ENCODE measurements around the gene DUSP8. TPM values are rescaled to one million over a fixed set of nuclear protein-coding genes. Genes with fewer than 3 reads are reported as not detected.
"Not testable (repeated sequence)": the region's sequence is repeated elsewhere in the genome, so short reads cannot be mapped to it uniquely, and the experiment has no call there.

Gene DUSP8
- total RNA-seq, 1 donor from 2014 or later, result 0.52 TPM

- not testable (repeated sequence) for H3K36me3 ChIP-seq (ENCODE audit: control insufficient read depth in 3 of 3, insufficient read depth in 3 of 3, low read length in 3 of 3); H3K9me3 ChIP-seq (ENCODE audit: control insufficient read depth in 3 of 3, low read length in 3 of 3); H3K27ac ChIP-seq (ENCODE audit: low read depth, low read length); H3K4me3 ChIP-seq (ENCODE audit: low read length in 3 of 3); H3K9ac ChIP-seq (ENCODE audit: low read depth in 1 of 3, low read length in 3 of 3); H3K27me3 ChIP-seq (ENCODE audit: control insufficient read depth in 3 of 3, insufficient read depth in 3 of 3, low read length in 3 of 3)
- H3K4me1 ChIP-seq (ENCODE audit: control insufficient read depth in 3 of 3, insufficient read depth in 3 of 3, low read length in 3 of 3), result peaks cover 51 to 70% (median 65%) of the 10 kb centered on the region in 3 donors
Measured at GRCh38 chr11:1512531-1513258, 59.4 kb downstream of the DUSP8 start.

GRCh38 chr11:1511937-1512496 lies 60.1 kb downstream of the DUSP8 start:
- H3K4me3 ChIP-seq (ENCODE audit: low read length in 3 of 3), result no peak overlapping the region
- no peak overlapping the region for H3K27ac ChIP-seq (ENCODE audit: low read depth, low read length)
- H3K9me3 ChIP-seq (ENCODE audit: control insufficient read depth in 3 of 3, low read length in 3 of 3), result no peaks in the 10 kb centered on the region
- peaks cover 54 to 70% (median 67%) of the 10 kb centered on the region in 3 donors for H3K4me1 ChIP-seq (ENCODE audit: control insufficient read depth in 3 of 3, insufficient read depth in 3 of 3, low read length in 3 of 3)
- H3K27me3 ChIP-seq (ENCODE audit: control insufficient read depth in 3 of 3, insufficient read depth in 3 of 3, low read length in 3 of 3), result no peaks in the 10 kb centered on the region
- no peak overlapping the region for H3K9ac ChIP-seq (ENCODE audit: low read depth in 1 of 3, low read length in 3 of 3)
- peaks cover 0 to 6% (median 4%) of the 10 kb centered on the region in 3 donors for H3K36me3 ChIP-seq (ENCODE audit: control insufficient read depth in 3 of 3, insufficient read depth in 3 of 3, low read length in 3 of 3)

- no peak overlapping the region for H3K4me3 ChIP-seq (ENCODE audit: low read length in 3 of 3)
- H3K9me3 ChIP-seq (ENCODE audit: control insufficient read depth in 3 of 3, low read length in 3 of 3), result no peaks in the 10 kb centered on the region
- H3K36me3 ChIP-seq (ENCODE audit: control insufficient read depth in 3 of 3, insufficient read depth in 3 of 3, low read length in 3 of 3), result peaks cover 0 to 6% (median 4%) of the 10 kb centered on the region in 3 donors
- no peak overlapping the region for H3K9ac ChIP-seq (ENCODE audit: low read depth in 1 of 3, low read length in 3 of 3)
- no peaks in the 10 kb centered on the region for H3K27me3 ChIP-seq (ENCODE audit: control insufficient read depth in 3 of 3, insufficient read depth in 3 of 3, low read length in 3 of 3)
- peaks cover 57 to 70% (median 66%) of the 10 kb centered on the region in 3 donors for H3K4me1 ChIP-seq (ENCODE audit: control insufficient read depth in 3 of 3, insufficient read depth in 3 of 3, low read length in 3 of 3)
- no peak overlapping the region for H3K27ac ChIP-seq (ENCODE audit: low read depth, low read length)
Measured at GRCh38 chr11:1510928-1511327, 61.1 kb downstream of the DUSP8 start.

GRCh38 chr11:1510351-1510750 lies 61.7 kb downstream of the DUSP8 start:
- not testable (repeated sequence) for H3K36me3 ChIP-seq (ENCODE audit: control insufficient read depth in 3 of 3, insufficient read depth in 3 of 3, low read length in 3 of 3); H3K27ac ChIP-seq (ENCODE audit: low read depth, low read length); H3K9me3 ChIP-seq (ENCODE audit: control insufficient read depth in 3 of 3, low read length in 3 of 3); H3K4me3 ChIP-seq (ENCODE audit: low read length in 3 of 3); H3K9ac ChIP-seq (ENCODE audit: low read depth in 1 of 3, low read length in 3 of 3); H3K27me3 ChIP-seq (ENCODE audit: control insufficient read depth in 3 of 3, insufficient read depth in 3 of 3, low read length in 3 of 3)
- peaks cover 53 to 70% (median 63%) of the 10 kb centered on the region in 3 donors for H3K4me1 ChIP-seq (ENCODE audit: control insufficient read depth in 3 of 3, insufficient read depth in 3 of 3, low read length in 3 of 3)

DNA sequence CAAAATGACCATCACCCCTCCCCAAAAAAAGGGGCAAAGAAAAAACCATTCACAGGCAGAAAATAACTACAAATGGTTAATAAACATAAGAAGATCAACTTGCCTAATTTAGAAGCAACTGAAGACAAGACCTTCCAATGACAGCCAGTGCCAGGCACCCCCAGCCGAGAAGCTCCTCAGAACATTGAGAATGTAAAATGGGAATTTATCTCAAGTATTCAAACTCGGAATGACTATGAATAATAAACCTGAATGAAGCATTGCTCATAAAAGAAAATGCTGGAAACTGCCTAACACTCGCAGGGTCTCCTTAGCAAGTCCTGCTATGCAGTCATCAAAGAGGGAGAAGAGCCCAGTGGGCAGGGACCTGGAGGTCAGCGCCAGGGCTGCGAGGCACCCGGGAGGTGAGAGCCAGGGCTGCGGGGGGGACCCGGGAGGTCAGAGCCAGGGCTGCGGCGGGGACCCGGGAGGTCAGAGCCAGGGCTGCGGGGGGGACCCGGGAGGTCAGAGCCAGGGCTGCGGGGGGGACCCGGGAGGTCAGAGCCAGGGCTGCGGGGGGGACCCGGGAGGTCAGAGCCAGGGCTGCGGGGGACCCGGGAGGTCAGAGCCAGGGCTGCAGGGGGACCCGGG lies 62.3 kb downstream of the DUSP8 start:
- H3K4me3 ChIP-seq (ENCODE audit: low read length in 3 of 3), result no peak overlapping the region
- peaks cover 50 to 70% (median 62%) of the 10 kb centered on the region in 3 donors for H3K4me1 ChIP-seq (ENCODE audit: control insufficient read depth in 3 of 3, insufficient read depth in 3 of 3, low read length in 3 of 3)

DNA sequence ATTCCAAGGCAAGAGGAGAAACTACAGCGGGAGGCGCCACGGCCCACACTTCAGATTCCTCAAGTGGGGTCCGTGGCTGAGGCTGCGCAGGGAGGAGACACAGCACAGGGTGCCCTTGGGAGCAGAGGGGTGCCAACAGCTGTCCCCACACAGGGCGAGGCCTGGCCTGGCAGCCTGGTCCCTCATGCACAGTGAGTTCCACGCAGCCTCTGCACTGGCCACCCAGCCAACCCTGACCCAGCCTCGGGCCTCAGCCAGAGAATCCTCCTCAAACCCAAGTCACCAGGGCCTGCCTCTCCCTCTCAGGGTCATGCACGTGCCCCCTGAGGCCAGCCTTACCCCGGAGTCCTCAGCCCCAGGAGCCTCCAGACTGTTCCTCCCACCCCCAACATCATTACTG lies 63.1 kb downstream of the DUSP8 start:
- H3K4me3 ChIP-seq (ENCODE audit: low read length in 3 of 3), result no peak overlapping the region
- no peaks in the 10 kb centered on the region for H3K27me3 ChIP-seq (ENCODE audit: control insufficient read depth in 3 of 3, insufficient read depth in 3 of 3, low read length in 3 of 3)
- peaks cover 0 to 6% (median 4%) of the 10 kb centered on the region in 3 donors for H3K36me3 ChIP-seq (ENCODE audit: control insufficient read depth in 3 of 3, insufficient read depth in 3 of 3, low read length in 3 of 3)
- no peak overlapping the region for H3K27ac ChIP-seq (ENCODE audit: low read depth, low read length)
- peak overlapping the region in 2 of 3 donors; percentile 8 to 33 for H3K9ac ChIP-seq (ENCODE audit: low read depth in 1 of 3, low read length in 3 of 3)
- H3K4me1 ChIP-seq (ENCODE audit: control insufficient read depth in 3 of 3, insufficient read depth in 3 of 3, low read length in 3 of 3), result peaks cover 49 to 70% (median 62%) of the 10 kb centered on the region in 3 donors
- H3K9me3 ChIP-seq (ENCODE audit: control insufficient read depth in 3 of 3, low read length in 3 of 3), result no peaks in the 10 kb centered on the region

More for the DNA sequence above, 62.3 kb downstream of the DUSP8 start:
- Histone ChIP-seq H3K36me3 (ENCODE audit: control insufficient read depth in 3 of 3, insufficient read depth in 3 of 3, low read length in 3 of 3) (peaks cover 0 to 6% (median 4%) of the 10 kb centered on the region in 3 donors), H3K9me3 (ENCODE audit: control insufficient read depth in 3 of 3, low read length in 3 of 3) (no peaks in the 10 kb centered on the region), H3K27ac (ENCODE audit: low read depth, low read length) (no peak overlapping the region), H3K9ac (ENCODE audit: low read depth in 1 of 3, low read length in 3 of 3) (peak overlapping the region in 1 of 3 donors; percentile 33), H3K27me3 (ENCODE audit: control insufficient read depth in 3 of 3, insufficient read depth in 3 of 3, low read length in 3 of 3) (no peaks in the 10 kb centered on the region)

- no peak overlapping the region for H3K4me3 ChIP-seq (ENCODE audit: low read length in 3 of 3)
- H3K36me3 ChIP-seq (ENCODE audit: control insufficient read depth in 3 of 3, insufficient read depth in 3 of 3, low read length in 3 of 3), result peaks cover 0 to 6% (median 4%) of the 10 kb centered on the region in 3 donors
- H3K9me3 ChIP-seq (ENCODE audit: control insufficient read depth in 3 of 3, low read length in 3 of 3), result no peaks in the 10 kb centered on the region
- H3K27me3 ChIP-seq (ENCODE audit: control insufficient read depth in 3 of 3, insufficient read depth in 3 of 3, low read length in 3 of 3), result no peaks in the 10 kb centered on the region
- H3K9ac ChIP-seq (ENCODE audit: low read depth in 1 of 3, low read length in 3 of 3), result peak overlapping the region in 2 of 3 donors; percentile 20 to 45
- no peak overlapping the region for H3K27ac ChIP-seq (ENCODE audit: low read depth, low read length)
- H3K4me1 ChIP-seq (ENCODE audit: control insufficient read depth in 3 of 3, insufficient read depth in 3 of 3, low read length in 3 of 3), result peaks cover 49 to 70% (median 62%) of the 10 kb centered on the region in 3 donors
Measured at GRCh38 chr11:1508491-1508891, 63.6 kb downstream of the DUSP8 start.

DNA sequence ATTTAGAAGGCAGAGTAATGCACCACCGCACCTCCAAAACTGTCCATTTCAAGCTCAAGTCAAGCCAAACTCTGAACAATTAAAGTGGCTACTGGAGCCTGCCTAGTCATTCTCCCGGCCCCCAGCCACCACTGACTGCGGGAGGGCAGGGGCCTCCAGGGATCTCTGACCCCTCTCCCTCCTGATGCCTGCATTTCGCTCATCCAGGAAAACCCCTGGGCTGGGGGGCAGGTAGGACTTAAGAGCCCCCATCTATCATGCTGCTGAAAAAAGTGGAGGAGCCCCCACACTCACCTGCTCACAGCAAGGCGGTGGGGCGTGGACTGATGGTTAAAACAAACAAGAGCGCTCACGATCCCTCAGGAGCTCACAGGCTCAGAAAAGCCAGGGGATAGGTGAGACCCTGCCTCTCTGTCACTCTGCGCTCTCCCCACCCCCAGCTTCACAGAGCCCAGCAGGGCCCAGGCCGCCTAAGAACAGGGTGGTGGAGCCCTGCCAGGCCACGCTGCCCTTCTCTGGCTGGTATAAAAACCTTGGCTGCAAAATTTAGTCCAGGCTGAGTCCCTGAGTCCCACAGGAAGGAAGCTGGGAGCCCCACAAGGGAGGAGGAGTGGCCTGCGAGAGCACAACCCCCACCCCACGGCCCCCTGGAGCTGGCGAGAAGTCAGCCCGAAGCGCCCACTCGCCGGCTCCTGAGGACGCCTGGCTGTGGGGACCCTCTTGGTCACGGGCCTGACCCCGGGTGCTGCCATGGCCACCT lies 64.5 kb downstream of the DUSP8 start:
- H3K4me3 ChIP-seq (ENCODE audit: low read length in 3 of 3), result peak overlapping the region in 1 of 3 donors; percentile 13

DNA sequence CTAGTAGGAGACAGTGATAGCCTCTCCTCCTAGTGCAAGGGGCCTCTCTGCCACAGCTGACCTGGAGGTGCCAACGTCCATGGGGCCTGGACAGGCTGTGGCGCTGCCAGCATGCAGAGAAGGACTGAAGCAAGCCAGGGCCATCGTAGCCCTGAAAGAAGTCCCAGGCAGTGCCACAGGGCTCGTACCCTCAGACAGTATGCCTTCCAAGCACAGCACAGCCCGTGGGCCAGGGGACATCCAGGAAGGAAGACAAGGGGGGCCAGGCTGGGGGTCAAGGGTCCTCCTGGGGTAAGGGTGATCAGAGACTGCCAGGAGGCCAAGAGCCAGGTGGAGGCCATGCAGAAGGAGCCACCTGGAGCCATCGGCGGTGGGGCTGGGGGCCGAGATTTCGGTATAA lies 65.1 kb downstream of the DUSP8 start:
- peaks cover 63 to 79% (median 74%) of the 10 kb centered on the region in 3 donors for H3K4me1 ChIP-seq (ENCODE audit: control insufficient read depth in 3 of 3, insufficient read depth in 3 of 3, low read length in 3 of 3)
- H3K9ac ChIP-seq (ENCODE audit: low read depth in 1 of 3, low read length in 3 of 3), result peak overlapping the region in 2 of 3 donors; percentile 7 to 57
- H3K9me3 ChIP-seq (ENCODE audit: control insufficient read depth in 3 of 3, low read length in 3 of 3), result no peaks in the 10 kb centered on the region
- H3K36me3 ChIP-seq (ENCODE audit: control insufficient read depth in 3 of 3, insufficient read depth in 3 of 3, low read length in 3 of 3), result peaks cover 0 to 6% (median 4%) of the 10 kb centered on the region in 3 donors
- H3K4me3 ChIP-seq (ENCODE audit: low read length in 3 of 3), result peak overlapping the region in 1 of 3 donors; percentile 29
- no peak overlapping the region for H3K27ac ChIP-seq (ENCODE audit: low read depth, low read length)
- no peaks in the 10 kb centered on the region for H3K27me3 ChIP-seq (ENCODE audit: control insufficient read depth in 3 of 3, insufficient read depth in 3 of 3, low read length in 3 of 3)

More for the DNA sequence above, 64.5 kb downstream of the DUSP8 start:
- Histone ChIP-seq H3K27ac (ENCODE audit: low read depth, low read length) (no peak overlapping the region), H3K4me1 (ENCODE audit: control insufficient read depth in 3 of 3, insufficient read depth in 3 of 3, low read length in 3 of 3) (peaks cover 57 to 74% (median 68%) of the 10 kb centered on the region in 3 donors), H3K9me3 (ENCODE audit: control insufficient read depth in 3 of 3, low read length in 3 of 3) (no peaks in the 10 kb centered on the region), H3K36me3 (ENCODE audit: control insufficient read depth in 3 of 3, insufficient read depth in 3 of 3, low read length in 3 of 3) (peaks cover 0 to 6% (median 4%) of the 10 kb centered on the region in 3 donors), H3K27me3 (ENCODE audit: control insufficient read depth in 3 of 3, insufficient read depth in 3 of 3, low read length in 3 of 3) (no peaks in the 10 kb centered on the region), H3K9ac (ENCODE audit: low read depth in 1 of 3, low read length in 3 of 3) (peak overlapping the region in 2 of 3 donors; percentile 51 to 57)
